ENCODE data around the gene LUM.

Gene LUM

DNA sequence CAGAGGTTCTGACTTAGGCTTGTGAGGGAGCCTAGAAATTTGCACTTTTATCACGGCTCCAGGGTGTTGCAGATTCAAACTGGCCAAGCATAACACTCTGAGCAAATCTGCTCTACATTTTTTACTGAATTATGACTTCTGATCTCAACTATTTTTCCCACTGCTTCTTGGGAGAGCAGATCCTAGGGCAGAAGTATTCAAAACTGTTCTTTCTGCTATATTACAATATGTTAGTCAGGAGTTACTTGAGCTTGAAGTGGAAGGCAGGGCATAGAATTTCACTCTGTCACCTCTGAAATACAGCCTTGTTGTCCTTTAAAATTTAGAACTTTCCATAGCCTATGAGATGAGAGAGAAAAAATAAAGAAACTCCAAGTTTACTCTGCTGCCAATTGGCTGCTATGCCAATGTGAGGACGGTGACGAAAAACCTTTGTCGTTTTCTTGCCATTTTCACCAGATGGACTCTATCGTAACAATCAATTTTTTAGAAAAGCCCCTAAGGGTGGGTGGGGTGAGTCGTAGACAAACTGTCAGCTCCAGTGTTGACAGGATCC is 37.1 kb downstream of the LUM start:
- no peak for DNase-seq

DNA sequence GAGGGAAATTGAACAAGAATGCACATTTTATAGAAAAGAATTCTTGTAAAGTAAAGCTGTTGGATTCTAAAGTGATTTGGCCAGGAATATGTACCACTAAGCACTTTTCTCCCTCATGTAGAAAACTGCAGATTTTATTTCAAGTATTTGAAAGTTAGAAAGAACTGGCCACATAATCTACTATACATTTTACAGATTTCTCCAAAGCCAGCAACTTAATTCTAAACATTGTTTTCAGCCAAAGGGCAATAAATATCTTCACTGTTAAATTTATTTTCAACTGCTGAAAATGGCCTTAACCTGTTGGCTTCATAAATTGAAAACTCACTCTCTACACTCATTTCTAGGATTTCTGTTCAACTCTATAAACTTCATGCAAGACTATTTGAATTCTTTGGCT is 37.9 kb downstream of the LUM start:
- DNase-seq = no peak

DNA sequence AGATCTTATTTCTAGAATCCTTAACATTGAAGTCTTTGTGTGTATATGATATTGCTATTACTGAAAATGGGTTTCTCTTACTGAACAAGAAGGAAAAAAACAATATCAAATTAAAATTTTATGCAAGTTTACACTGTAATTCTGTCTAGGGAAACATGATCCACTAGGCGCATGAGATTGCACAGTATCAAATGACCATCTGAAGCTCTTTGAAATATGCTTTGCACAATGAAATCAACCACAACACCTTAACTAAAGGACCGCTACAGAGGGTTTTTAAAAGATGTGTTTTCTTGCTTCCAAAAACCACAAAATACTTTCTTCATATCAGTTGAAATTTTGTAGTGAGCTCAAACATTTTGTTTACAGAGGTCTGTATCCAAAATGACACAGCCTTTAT is 38.4 kb downstream of the LUM start:
- no peak for DNase-seq

DNA sequence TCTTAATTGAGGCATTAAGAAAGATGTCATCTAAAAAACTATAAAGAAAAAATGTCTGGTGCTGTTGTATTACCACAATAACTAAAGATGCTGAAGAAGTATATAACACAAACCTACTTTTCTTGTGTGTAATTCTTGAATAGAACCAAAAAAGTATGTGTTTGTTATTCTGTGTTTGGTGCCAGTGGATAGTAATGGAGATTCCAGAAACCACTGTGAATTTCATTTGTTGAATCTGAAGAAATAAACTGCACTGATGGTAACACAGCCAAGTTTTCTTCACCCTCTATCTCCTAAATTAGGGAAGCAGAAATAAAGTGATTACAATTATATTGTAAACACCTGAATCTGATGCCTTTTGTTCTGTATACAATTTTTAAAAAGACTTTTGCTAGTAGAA is 40.4 kb downstream of the LUM start:
- DNase-seq = no peak

DNA sequence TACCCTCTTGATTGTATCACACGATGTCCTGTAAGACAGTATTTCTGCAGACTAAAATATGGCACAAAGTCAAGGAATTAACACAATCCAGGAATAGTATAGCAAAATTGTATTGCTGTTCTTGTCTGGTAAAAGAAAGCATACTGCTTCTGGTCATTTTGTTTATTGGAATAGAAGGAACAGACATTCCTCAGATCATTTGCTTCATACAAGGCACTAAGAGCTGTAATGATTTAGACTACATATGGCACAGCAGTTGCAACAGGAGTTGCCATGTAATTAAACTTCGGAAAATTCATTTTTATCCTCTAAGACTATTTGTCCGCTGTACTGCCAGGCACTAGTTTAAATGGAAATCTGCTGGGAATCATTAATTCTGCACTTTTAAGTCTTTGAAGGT is 45.9 kb downstream of the LUM start:
- no peak for DNase-seq

DNA sequence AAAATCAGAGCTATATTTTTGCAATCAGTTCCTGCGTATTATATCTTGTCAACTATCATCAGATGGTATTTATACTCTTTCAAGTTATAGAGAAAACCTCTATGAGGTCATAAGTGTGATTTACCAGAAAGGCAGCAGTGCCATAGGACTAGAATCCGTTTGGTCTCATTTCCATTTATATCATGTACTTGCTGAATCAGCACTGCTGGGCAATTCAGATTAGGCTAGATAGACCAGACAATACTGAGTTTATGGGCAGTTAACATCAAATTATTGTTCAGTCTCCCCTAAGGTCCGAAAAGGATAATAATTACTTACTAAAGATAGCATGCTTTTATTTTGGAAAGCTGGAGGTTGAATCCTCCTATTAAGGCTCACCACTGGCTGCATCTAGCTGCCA is 46.7 kb downstream of the LUM start:
- no peak for DNase-seq

DNA sequence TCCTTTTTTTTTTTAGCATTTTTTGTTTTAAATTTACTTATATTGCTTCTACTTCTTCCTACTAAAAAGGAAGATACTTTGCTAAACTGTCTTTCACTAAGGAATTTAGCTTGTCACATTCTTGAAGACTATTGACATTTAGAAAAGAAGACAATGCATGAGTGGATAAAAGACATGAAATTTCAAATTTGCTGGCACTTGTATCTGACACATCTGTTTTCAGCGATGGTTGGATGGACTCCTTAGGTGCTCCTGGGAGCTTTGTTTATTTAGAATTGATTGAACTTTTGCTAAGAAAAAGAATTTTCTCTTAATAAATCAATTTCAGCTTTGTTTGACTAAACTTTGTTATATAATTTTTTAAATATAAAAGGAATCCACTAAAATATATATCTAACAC is 50.2 kb downstream of the LUM start:
- DNase-seq = no peak

DNA sequence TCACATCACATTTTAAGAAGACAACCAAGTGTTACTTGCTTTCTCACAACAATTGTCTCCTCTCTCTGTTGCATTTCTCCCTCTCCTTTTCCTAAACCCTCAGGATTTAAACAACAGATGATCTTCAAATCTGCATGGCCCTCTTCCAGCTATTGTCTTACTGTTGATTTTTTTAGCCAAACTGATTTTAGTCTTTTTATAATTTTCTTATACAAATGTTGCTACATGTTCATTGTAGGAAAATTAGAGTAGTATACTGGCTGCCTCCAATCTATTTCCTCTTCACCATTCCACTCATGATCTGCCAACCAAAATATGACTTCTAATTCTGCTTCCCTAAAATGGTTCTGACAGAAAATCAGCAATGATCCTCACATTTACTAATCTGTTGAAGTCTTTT is 52.1 kb downstream of the LUM start:
- no peak for DNase-seq

DNA sequence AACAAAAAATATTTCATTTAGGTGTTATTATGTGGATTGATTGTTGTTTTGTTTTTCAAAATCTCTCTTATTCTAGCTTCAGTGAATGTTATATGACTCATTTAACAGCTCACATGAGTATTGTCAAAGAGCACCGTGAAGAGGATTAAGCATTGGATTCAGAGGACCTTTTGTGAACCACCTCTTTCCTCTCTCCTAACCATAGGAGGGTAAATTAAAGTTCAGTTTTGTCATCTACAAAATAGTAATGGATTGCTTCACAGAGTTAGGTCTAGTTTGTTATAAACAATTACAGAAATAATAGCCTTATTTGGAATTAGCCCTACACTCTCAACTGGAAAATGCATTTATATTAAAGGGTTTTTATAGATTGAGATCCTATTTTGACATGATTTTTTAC is 52.5 kb downstream of the LUM start:
- DNase-seq = no peak

DNA sequence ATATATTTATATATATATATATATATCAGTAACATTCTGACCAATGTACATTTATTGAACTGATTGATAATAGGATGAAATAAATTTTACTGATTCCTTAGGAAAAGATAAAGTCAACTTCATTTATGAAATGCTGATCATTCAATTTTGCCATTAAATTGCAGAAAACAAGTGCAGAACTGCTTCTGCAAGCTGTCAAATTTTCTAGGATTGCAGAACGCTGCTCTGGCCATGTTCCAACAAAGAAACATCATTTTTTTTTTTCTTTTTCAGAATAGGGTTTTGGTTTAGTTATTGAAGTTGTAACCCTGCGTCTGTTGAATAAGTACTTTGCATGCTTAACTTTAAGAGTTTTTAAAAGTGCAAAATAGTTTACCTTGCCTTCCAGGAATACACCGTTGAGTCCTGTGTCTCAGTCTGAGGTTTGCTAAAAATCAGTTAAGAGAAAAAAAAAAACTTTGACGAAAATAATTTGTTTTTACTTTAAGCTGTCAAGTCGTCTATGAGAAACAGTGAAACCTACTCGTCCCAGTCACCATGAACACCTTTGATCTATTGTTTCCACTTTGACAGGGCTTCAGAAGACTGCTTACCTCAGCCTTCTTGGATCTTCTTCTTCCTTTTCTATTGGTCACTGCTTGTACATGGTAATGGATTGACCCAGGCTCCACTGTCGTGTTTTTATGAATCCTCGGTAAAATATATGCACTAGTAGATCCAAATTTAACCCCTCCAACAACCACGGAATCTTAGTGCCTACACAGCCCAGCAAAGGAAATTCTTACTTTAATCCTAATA is 53.7 kb downstream of the LUM start, which contains the start of gene KERA:
Gene KERA, minus strand, starts transcription at position 657 of the 798 bp plus-strand sequence. CDS start 1,743 bp downstream, outside the sequence.
- no peak for DNase-seq

DNA sequence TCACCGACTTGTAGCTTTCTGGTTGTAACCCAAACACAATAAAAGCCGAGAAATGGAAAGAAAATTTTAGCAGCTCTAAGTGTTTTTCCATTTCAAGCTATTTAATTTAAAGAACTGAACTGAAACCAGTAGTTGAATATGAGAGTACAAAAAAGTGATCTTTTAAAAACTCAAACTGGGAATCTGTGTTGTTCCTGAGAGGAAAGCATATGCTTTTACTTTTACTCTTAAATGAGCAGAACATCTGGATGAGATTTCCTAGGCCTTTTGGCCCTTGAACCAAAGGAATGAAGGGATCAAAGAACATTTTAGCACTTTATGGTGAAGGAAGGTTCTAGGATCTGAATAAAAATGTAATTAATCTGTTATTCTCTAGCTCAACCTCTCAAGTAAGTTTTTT is 54.8 kb downstream of the LUM start:
- DNase-seq = no peak

DNA sequence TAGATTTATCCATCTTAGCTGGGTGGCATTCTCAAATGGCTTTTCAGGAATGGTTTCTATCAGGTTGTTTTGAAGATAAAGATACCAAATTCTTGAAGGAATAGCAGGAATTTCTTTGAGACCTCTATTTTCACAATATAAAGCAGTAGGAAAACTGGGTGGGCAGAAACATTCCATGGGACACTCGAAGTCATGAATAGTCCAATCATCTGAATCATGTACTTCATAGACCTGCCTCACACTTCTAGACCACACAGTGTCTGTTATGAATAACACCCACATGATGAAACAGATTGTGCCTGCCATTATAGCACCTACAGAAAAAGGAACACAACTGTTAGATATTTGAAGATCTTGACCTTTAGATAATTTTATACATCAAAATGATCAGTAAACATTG is 55.3 kb downstream of the LUM start:
- no peak for DNase-seq

DNA sequence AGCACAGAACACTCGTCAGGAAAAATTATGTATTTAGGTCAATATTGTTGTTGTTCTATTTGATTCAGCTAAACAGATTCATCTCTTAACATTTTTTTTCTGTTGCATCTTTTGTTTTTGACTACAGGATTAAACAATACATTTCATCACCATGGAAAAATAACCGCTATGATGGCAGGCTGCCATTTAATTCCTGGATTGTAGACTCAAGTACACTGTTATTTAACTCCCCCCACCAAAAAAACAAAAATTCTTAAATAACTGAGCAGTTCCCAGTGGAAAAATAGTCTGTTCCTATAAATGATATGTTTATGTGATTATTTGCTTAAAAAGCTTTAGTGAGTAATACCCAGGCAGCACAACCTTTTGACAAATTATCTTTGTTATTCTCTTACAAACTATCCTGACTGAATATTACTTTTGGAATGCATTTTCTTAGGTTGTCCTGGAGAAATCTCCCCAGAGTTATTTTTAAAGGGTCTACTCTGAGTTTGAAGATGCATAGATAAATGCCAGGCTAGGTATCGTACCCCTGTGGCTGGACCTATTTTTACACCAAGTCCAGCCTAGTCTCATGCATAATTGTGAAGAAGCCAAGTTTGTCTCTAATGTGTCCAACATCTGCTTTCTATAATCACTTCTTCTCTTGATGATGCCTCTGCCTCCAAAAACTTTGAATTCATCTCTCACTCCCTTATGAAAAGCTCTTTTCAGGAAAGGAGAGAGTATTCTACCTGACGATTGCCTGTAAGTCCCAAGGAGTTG is 57.2 kb downstream of the LUM start:
- no peak for DNase-seq

All from kidney glomerular epithelial cell (primary cell).